GM10266 (cell line): ENCODE data around the gene CYB561.

Experiments used
- DNase-seq: peaks from one replicate; pipeline ENCODE4 v3.0.0; 2012; ENCODE audit errors: extremely low spot score
- CTCF ChIP-seq: IDR thresholded peaks from 2 replicates; pipeline ENCODE4 v1.5.1; 2012; ENCODE audit warnings: mild to moderate bottlenecking, low read depth; ENCODE audit not compliant: control insufficient read depth, insufficient read depth; ENCODE audit errors: missing control alignments

Gene CYB561

DNA sequence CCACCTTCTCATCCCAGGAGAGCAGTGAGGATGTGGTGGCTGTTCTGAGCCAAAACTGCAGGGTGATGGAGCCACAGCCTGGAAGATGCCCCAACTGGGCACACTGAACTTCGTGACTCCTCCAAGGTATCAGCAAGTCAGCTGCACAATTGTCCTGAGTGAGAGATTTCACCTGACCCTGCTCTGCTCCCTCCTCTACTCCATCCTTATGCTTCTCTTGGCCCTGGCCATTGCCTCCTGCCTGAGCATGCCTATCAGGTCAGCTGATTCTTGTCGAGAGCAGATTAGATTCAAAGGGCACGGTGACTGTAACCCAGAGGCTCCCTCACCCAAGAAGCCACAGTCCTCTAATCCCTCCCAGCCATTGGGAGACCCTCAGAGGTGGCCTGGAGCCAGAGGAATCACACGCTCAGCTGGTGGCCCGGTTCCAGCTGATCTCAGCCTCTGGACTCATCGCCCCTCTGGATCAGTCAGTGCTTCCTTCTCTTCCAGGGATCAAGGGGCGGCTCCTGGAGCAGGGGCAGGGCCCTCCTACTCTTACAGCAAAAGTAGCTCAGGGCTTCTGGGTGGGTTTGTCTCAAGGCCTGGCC lies 7.0 kb upstream of the CYB561 start:
- no peak for TF ChIP-seq CTCF
- DNase-seq, result no peak

DNA sequence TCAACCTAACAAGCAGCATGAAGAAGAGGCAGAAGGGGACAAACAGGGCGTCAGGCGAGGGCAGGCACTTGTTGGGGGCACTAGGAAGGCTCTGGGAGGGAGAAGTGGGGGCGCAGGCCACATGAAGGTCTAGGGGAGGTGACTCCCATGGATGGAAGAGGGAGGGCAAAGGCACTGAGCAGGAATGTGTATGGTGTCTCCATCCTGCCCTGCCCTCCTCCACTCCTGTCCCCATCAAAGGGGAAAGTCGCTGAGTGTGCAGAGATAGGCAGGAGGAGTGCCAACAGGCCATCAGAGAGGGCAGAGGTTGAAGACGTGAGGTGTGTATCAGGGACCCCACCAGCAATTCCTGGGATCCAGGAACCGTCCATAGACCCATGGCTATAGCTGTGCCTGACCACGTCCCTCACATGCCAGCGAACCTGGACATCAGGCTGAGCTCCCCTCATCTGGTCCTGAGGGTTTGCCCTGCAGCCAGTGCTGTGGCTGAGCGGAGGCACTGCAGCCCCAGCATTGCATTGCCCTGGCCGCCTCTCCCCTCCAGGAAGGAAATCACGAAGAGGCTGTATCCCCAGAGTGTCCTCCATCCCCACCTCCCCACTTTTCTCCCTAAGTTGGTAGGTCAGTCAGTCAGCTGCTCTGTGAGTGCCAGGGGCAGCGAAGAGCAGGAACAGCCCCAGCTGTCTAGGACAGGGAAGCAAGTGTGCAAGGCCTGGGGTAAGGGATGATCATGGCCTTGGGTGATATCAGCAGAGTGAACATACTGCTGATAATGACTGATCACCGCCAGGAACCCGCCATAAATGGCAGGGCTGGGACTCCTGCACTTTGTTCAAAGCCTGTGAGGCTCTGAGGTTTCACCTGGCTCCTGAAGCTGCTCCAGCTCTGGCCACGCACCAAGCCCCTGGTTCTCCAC lies 6.2 kb upstream of the CYB561 start:
- TF ChIP-seq CTCF, result no peak

GRCh38 chr17:63451150-63451549 lies 5.0 kb upstream of the CYB561 start:
- DNase-seq, result no peak
- no peak for TF ChIP-seq CTCF

More for the DNA sequence above, 6.2 kb upstream of the CYB561 start:
- DNase-seq, result no peak

GRCh38 chr17:63450551-63450950 lies 4.4 kb upstream of the CYB561 start:
- TF ChIP-seq CTCF, result no peak
- no peak for DNase-seq

GRCh38 chr17:63448655-63449054 lies 2.5 kb upstream of the CYB561 start:
- DNase-seq, result no peak

GRCh38 chr17:63447471-63448009 lies 1.4 kb upstream of the CYB561 start:
- no peak for TF ChIP-seq CTCF
- no peak for DNase-seq

More at GRCh38 chr17:63448655-63449054, 2.5 kb upstream of the CYB561 start:
- no peak for TF ChIP-seq CTCF
